NCI-H82 (cell line): ENCODE data around the gene STARD3NL.
"Not testable (repeated sequence)": the region's sequence is repeated elsewhere in the genome, so short reads cannot be mapped to it uniquely, and the experiment has no call there.

Experiments
- DNase-seq: peaks from one replicate; lab custom pipeline; 2025; lab: John Stamatoyannopoulos, UW

Gene STARD3NL

DNA sequence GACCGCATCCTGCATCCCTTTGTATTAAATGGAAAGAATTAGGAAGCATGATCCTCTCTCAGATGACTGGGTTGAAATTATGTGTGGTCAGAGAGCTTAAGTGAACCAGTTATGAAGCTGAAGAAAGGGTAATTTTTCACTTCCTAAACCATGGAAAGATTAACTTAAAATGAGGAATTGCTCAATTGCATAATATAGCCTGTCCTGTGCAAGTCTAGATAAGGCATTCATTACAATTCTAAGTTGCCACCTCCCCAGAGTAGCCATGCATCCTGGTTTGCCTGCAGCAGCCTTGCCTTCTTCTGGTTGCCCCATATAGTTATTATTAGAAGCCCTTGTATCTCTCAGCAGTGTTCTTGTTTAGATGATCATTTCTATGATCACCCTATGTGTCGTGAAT lies 45.3 kb downstream of the STARD3NL start:
- no peak for DNase-seq

DNA sequence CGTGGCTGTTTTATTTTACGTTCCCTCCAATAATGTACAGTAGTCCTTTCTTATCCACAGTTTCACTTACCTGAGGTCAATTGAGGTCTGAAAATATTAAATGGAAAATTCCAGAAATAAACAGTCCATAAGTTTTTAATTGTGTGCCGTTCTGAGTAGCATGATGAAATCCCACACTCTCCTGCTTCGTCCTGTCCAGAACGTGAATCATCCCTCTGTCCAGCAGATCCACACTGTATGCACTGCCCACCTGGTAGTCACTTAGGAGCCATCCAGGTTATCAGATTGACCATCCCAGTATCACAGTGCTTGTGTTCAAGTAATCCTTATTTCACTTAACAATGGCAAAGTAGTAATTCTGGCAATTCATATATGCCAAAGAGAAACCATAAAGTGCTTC lies 46.3 kb downstream of the STARD3NL start:
- no peak for DNase-seq

- no peak for DNase-seq
Measured at GRCh38 chr7:38229386-38229785, 51.3 kb downstream of the STARD3NL start.

DNA sequence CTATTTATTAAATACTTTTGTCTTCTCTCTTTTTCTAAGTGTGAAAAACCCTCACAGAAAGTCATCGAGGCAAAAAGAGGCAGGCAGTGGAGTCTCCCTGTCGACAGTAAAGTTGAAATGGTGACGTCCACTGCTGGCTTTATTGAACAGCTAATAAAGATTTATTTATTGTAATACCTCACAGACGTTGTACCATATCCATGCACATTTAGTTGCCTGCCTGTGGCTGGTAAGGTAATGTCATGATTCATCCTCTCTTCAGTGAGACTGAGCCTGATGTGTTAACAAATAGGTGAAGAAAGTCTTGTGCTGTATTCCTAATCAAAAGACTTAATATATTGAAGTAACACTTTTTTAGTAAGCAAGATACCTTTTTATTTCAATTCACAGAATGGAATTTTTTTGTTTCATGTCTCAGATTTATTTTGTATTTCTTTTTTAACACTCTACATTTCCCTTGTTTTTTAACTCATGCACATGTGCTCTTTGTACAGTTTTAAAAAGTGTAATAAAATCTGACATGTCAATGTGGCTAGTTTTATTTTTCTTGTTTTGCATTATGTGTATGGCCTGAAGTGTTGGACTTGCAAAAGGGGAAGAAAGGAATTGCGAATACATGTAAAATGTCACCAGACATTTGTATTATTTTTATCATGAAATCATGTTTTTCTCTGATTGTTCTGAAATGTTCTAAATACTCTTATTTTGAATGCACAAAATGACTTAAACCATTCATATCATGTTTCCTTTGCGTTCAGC lies 52.0 kb downstream of the STARD3NL start:
- DNase-seq, result no peak

DNA sequence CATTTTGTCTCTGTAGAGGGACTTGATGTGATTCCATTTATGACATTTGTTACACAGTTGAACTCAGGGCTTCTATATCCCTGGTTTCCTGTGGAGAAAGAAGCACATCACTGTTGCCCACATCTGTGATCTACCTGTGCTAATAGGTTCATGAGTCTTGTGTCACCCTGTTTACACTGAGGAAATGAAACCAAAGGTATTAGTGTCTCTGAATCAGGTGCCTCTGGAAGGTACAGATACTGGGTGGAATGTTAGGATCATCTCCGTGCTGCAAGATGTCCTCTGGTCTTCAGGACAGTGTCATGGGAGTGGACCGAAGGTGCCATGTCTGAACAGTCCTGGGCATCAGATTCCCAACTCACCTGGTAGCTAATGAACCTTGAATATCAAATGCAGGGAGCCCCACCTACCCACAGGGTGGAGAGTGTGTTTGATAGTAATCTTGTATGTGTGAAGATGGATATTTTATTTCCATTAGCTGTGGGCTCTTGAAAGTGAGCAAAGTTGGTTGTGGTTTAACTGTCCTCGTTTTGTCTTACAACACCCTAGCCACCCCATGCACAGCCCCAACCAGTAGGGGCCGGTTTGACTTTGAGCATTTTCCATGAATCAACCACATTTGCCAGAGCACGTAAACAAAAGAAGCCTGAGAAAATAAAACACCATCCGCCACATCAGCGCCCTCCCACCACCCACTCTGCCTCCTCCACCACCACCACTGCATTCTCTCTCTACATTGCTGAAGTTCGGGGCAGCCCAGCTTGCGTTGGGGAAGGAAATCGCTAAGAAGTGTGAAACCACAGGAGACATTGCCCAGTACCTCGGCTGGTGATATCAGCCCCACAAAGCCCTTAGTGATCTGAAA lies 54.7 kb downstream of the STARD3NL start:
- DNase-seq, result no peak

DNA sequence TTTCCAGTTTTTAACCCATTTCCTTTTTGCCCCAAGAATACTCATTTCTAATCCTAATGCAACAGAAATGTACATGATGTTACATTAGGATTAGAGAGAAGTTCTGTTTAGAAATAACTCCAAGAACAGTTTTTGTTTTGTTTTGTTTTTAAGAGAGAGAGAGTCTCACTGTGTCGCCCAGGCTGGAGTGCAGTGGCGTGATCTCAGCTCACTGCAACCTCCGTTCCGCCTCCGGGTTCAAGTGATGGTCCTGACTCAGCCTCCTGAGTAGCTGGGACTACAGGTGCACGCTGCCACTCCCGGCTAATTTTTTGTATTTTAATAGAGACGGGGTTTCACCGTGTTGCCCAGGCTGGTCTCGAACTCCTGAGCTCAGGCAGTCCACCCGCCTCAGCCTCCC lies 56.7 kb downstream of the STARD3NL start:
- DNase-seq, result not testable (repeated sequence)

DNA sequence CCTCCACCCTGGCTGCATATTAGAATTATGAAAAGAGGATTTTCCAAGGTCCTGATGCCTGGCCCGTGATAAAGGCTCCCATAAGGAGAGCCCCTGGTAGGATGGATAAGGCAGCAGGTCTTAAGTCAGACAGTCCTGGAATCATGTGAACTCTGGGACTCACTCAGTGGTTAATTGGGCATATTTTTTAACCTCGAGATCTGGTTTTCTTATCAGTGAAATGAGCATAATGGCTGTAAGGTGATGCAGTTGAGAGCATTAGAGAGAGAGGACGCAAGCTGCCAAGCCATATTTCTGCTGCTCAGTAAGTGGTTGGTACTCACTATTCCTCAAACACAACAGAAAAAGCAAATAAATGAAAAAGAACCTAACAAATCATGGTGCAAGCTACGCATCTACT lies 57.6 kb downstream of the STARD3NL start:
- DNase-seq, result no peak

- not testable (repeated sequence) for DNase-seq
Measured at GRCh38 chr7:38239129-38239528, 61.1 kb downstream of the STARD3NL start.

DNA sequence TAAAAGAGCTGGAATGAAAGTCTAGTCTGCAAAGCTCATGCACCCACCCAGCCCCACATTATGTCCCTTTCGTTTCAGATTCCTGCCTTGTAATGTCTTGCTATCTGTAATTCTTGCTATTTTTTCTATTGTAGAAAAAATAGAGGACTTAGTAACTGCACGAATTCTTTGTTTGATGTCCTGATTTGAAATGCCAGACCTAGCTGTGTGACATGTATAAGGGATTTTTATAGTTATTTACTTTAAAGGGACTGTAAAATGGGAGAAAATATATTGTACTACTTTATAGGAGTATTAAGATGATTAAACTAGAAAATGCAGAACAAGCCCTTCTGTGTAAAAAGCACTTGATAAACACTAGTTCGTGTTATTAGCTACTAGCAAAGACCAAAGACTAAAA lies 63.0 kb downstream of the STARD3NL start:
- no peak for DNase-seq

DNA sequence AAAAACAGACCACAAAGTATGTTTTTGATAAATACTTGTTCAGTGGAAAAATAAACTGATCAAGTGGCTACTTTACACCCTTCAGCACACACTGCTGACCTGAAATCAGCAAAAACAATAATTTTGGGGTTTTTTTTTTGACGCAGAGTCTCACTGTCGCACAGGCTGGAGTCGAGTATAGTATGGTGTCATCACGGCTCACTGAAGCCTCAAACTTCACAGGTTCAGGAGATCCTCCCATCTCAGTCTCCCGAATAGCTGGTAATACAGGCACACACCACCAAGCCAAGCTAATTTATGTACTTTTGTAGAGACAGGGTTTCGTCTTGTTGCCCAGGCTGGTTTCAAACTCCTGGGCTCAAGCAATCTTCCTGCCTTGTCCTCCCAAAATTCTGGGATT lies 64.8 kb downstream of the STARD3NL start:
- DNase-seq, result no peak

GRCh38 chr7:38243345-38243744 lies 65.3 kb downstream of the STARD3NL start:
- not testable (repeated sequence) for DNase-seq

DNA sequence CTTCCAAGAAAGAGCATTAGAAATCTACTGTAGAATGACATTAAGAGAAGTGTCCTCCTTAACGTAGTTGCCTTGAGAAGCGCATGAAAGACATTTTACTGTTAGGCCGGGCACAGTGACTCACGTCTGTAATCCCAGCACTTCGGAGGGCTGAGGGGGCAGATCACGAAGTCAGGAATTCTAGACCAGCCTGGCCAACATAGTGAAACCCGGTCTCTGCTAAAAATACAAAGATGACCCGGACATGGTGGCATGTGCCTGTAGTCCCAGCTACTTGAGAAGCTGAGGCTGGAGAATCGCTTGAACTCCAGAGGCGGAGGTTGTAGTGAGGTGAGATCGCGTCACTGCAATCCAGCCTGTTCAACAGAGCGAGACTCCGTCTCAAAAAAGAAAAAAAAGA lies 66.5 kb downstream of the STARD3NL start:
- no peak for DNase-seq

DNA sequence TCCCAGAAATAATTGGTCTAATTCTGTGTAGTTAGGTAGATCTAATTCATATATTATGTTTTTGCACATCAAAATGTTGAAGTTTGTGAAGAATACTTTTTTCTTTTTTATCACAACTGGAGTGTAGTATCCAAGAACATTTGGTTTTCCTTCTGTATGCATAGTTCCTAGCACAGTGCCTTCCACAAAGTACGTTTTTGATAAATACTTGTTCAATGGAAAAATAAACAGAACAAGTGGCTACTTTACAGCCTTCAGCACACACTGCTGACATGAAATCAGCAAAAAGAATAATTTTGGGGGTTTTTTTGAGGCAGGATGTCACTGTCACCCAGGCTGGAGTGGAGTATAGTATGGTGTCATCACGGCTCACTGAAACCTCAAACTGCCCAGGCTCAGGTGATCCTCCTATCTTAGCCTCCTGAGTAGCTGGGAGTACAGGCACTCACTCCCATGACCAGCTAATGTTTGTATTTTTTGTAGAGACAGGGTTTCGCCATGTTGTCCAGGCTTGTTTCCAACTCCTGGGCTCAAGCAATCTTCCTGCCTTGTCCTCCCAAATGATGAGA lies 67.4 kb downstream of the STARD3NL start:
- DNase-seq, result no peak

DNA sequence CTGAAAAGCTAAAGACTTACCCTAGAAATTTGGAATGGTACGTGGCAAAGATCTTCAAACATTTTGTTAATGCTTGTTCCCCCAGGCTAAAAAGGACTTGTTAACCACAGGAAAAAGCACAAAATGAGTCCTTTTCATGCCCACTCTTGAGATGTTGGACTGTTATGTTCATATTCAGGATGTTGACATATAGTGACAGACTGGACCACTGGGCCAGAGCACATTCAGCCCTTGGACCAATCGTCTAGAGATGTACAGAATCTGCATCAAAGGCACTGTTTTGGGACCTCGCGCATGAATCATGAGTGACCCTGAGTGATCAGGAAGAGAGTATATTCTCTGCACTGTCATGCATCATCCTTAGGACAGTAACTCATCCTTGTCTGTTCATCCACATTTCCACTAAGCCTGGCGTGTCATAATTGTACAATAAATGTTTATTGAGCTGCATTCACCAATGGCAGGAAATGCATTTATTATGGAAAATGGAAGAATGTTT lies 70.1 kb downstream of the STARD3NL start:
- no peak for DNase-seq

- DNase-seq, result not testable (repeated sequence)
Measured at GRCh38 chr7:38249849-38250248, 71.8 kb downstream of the STARD3NL start.

GRCh38 chr7:38257350-38257677 lies 79.3 kb downstream of the STARD3NL start:
- no peak for DNase-seq

DNA sequence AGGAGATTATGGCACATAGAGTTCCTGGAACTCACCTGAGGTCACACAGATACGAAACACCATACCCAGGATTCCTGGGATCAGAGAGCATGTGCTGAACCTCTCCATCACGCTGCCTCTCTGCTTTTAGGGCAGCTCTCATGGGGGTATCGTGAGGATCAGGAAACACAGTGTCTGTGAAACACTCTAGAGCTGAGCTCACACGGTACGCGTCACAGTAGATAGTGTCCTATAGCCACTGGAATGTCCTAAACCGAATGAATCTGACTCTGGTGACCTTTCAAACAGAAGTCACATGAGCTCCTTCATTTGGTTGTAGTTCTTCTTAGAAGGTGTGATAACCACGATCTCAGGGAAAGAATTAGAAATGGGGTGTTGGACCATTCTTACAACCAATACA lies 81.1 kb downstream of the STARD3NL start:
- not testable (repeated sequence) for DNase-seq

DNA sequence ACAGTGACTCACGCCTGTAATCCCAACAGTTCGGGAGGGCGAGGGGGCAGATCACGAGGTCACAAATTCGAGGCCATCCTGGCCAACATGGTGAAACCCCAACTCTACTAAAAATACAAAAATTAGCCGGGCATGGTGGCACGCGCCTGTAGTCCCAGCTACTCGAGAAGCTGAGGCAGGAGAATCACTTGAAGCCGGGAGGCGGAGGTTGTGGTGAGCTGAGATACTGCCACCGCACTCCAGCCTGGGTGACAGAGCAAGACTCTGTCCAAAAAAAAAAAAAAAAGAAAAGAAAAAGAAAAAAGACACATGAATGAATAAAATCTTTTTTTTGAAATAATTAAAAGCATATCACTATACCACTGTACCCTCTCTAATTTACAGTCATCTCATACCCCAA lies 83.6 kb downstream of the STARD3NL start:
- not testable (repeated sequence) for DNase-seq

DNA sequence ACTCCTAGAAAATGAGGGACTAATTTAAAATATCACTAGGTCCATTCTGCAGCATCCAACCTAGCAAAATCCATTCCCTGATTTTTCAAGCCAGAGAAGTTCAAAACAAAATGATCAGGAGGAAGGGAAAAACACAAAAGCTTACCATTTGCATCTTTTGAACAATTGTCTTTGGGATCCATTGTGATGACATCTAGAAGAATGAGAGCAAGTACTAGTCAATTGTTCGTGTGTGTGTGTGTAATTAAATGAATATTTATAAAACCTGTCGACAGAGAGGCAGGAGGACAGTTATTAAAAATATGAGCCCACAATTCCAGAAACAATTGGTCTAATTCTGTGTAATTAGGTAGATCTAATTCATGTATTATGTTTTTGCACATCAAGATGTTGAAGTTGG lies 84.0 kb downstream of the STARD3NL start:
- not testable (repeated sequence) for DNase-seq

DNA sequence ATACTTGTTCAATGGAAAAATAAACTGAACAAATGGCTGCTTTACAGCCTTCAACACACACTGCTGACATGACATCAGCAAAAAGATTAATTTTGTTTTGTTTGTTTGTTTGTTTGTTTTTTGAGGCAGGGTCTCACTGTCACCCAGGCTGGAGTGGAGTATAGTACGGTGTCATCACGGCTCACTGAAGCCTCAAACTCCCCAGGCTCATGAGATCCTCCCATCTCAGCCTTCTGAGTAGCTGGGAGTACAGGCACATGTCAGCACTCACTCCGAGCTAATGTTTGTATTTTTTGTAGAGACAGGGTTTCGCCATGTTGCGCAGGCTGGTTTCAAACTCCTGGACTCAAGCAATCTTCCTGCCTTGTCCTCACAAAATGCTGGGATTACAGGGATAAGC lies 84.5 kb downstream of the STARD3NL start:
- DNase-seq, result no peak

DNA sequence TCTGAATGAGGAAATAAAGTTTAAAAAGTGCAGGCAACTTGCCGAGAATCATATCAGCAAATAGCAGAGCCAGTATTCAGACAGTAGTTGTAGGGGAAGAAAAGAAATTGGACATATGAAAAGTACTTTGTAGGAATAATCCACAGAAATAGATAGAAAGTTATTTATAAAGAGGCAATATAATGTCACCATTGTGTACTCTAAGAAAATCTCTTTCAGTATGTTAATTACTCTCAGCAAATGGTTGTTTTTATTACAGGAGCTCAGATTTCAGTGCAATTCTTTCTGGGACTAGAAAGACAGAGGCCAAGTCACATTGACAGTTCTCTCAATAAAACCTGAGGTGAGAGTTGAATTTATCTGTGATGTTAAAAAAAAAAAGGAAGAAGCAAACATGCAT lies 85.2 kb downstream of the STARD3NL start:
- not testable (repeated sequence) for DNase-seq

DNA sequence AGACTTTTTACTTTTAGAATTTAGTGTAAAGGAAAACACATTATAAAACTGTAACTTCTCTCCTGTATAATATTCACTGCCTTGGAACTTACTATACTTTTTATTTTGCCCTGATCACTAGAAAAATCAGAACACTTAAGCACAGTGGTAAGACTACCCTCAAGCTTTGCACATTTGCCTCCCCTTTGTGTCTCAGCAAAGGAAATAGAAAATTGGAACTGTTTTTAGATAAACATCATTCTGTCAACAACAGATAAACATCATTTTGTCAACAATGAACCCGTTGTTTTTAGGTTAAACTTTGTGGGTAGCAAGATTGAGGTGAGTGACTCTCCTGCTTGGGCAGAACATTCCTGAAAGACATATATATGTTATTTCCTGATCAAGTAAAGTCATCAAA lies 86.6 kb downstream of the STARD3NL start:
- DNase-seq, result not testable (repeated sequence)

DNA sequence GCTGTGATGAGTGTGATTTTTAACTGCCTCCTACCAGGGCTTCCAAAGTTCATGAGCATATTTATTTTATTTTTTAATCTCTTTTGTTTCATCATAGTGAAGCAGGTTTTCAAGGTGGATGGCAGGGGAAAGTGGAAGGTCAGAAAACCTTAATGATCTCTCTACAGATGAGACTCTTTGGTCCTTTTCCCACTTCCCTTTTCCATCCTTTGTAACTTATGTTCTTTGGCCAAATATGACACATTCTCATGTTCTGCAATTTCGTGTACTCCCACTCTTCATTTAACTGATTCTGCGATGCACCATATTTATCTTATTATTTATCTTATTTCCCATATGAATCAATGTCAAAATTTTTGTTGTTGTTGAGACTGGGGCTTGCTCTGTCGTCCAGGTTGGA lies 87.9 kb downstream of the STARD3NL start:
- not testable (repeated sequence) for DNase-seq
